DND-41 (cell line): ENCODE data around the gene OR2A7.
"Not testable (repeated sequence)": the region's sequence is repeated elsewhere in the genome, so short reads cannot be mapped to it uniquely, and the experiment has no call there.

Experiments
- ATAC-seq: fragments of 200-7000 bp; cut with Tn5 transposase; 3 replicates; pipeline ENCODE4 v1.9.1; 2021; ENCODE audit warnings: low read depth; ENCODE audit not compliant: insufficient read depth
- DNase-seq: peaks from one replicate; pipeline ENCODE4 v3.0.0-alpha.2; 2020
- H2AFZ ChIP-seq: 2 replicates; pipeline ENCODE4 v1.6.0; 2012; ENCODE audit warnings: low read depth, low read length
- H3K27ac ChIP-seq: 2 replicates; pipeline ENCODE4 v1.5.1; 2012; ENCODE audit warnings: low read length, inconsistent platforms
- H3K27me3 ChIP-seq: fragments of 200-600 bp; sonication (generic); 2 replicates; pipeline ENCODE4 v1.6.0; 2012; ENCODE audit warnings: low read length, mild to moderate bottlenecking, inconsistent platforms; ENCODE audit not compliant: insufficient read depth, poor library complexity
- H3K36me3 ChIP-seq: 2 replicates; pipeline ENCODE4 v1.5.1; 2012; ENCODE audit warnings: low read length, inconsistent platforms; ENCODE audit not compliant: insufficient read depth
- H3K4me1 ChIP-seq: 2 replicates; pipeline ENCODE4 v1.5.1; 2012; ENCODE audit warnings: mild to moderate bottlenecking, low read length; ENCODE audit not compliant: insufficient read depth
- H3K4me2 ChIP-seq: 2 replicates; pipeline ENCODE4 v1.6.0; 2012; ENCODE audit warnings: mild to moderate bottlenecking, moderate library complexity, low read length, inconsistent platforms; ENCODE audit not compliant: insufficient read depth
- H3K4me3 ChIP-seq, 2 experiments: fragments of 200-600 bp in 1 of 2; shearing (Covaris generic) in 1 of 2; 2 replicates each; pipeline ENCODE4 v1.5.1; 2012 to 2016; ENCODE audit warnings: inconsistent platforms in 2 of 2, low read length in 2 of 2, mild to moderate bottlenecking in 2 of 2, low read depth in 1 of 2, moderate library complexity in 1 of 2
- H3K79me2 ChIP-seq: 2 replicates; pipeline ENCODE4 v1.6.0; 2012; ENCODE audit warnings: low read length, inconsistent platforms; ENCODE audit not compliant: insufficient read depth
- H3K9ac ChIP-seq: 2 replicates; pipeline ENCODE4 v1.6.0; 2012; ENCODE audit warnings: low read depth, mild to moderate bottlenecking, inconsistent platforms, low read length, moderate library complexity
- H3K9me3 ChIP-seq: 2 replicates; pipeline ENCODE4 v1.5.1; 2012; ENCODE audit warnings: low read length, moderate library complexity, mild to moderate bottlenecking, inconsistent platforms; ENCODE audit not compliant: insufficient read depth, severe bottlenecking
- H4K20me1 ChIP-seq: 2 replicates; pipeline ENCODE4 v1.6.0; 2012; ENCODE audit warnings: low read length; ENCODE audit not compliant: insufficient read depth

The OR2A7 gene

DNA sequence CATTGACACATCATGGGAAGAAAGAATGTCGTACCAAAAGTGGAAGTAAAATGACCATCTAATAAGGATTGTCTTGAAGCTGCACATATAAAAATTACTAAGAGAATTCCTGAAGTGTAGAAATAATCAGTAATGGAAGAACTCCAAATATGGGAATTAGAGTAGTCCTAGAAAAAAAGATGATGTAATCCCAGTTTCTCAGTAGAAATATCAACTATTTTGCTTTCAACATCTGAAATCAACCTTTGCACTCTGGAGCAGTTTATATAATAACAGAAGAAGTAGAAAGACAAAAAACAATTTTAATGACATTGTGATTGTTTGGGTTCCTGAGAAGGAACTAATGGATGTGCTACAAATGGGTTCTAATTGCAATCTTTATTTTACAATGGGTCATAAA, 31.6 kb downstream of the OR2A7 start:
- not testable (repeated sequence) for H3K4me3 ChIP-seq, H3K9ac ChIP-seq, DNase-seq, H3K27me3 ChIP-seq, H3K79me2 ChIP-seq, H3K27ac ChIP-seq, ATAC-seq, H2AFZ ChIP-seq, H4K20me1 ChIP-seq, H3K9me3 ChIP-seq, H3K36me3 ChIP-seq, H3K4me2 ChIP-seq, H3K4me1 ChIP-seq

DNA sequence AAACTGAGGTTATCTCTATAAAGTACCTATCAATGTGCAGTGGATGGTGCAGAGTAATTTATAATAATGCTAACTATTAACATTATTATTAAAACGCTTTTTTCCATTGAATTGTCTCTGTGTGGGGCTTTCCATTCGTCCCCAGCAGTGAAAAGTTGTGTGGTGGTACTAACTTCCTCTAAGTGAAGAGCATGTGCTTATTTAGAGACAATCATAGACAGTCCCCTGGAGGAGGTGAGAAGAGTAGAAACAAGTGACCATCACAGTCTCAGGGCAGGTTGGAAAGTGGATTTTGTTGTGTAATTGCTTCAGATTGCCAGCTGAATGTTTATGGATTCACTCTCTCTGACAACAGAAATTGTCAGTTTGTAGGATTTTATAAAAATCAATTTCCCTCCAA, 33.6 kb downstream of the OR2A7 start:
- not testable (repeated sequence) for H2AFZ ChIP-seq, H3K4me1 ChIP-seq, H3K4me2 ChIP-seq, H3K4me3 ChIP-seq, ATAC-seq, H3K36me3 ChIP-seq, H3K9ac ChIP-seq, H4K20me1 ChIP-seq, H3K27ac ChIP-seq, H3K9me3 ChIP-seq, H3K79me2 ChIP-seq, H3K27me3 ChIP-seq, DNase-seq

GRCh38 chr7:144228810-144229209, 35.8 kb downstream of the OR2A7 start:
- not testable (repeated sequence) for DNase-seq, H3K36me3 ChIP-seq, ATAC-seq

GRCh38 chr7:144226866-144227265, 37.7 kb downstream of the OR2A7 start:
- H3K36me3 ChIP-seq, H3K27ac ChIP-seq, H3K27me3 ChIP-seq, H3K4me3 ChIP-seq, H3K9ac ChIP-seq, ATAC-seq, DNase-seq, H4K20me1 ChIP-seq, H2AFZ ChIP-seq, H3K4me2 ChIP-seq, H3K79me2 ChIP-seq, H3K9me3 ChIP-seq, H3K4me1 ChIP-seq: not testable (repeated sequence)

More at GRCh38 chr7:144228810-144229209, 35.8 kb downstream of the OR2A7 start:
- not testable (repeated sequence) for H2AFZ ChIP-seq, H3K4me2 ChIP-seq, H3K27me3 ChIP-seq, H3K4me1 ChIP-seq, H3K9me3 ChIP-seq, H3K79me2 ChIP-seq, H3K4me3 ChIP-seq, H3K27ac ChIP-seq, H3K9ac ChIP-seq, H4K20me1 ChIP-seq

DNA sequence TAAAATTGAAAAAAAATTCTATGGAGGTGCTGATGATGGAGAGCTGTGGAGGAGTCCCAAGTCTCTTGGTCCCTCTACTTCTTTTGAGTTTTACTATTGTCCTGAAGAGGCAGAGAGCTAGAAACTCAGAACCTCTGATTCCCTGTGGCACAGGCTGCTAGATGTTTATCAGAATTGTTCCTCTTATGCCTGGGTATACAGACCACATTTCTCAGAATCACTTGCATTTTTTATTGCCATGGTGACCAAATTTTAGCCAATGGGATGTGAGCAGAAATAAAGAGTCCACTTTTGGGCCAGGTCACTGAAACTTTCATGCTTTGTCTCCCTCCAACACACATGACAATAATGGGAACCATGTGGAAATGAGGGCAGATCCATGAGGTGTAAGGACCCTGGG, 40.9 kb downstream of the OR2A7 start:
- not testable (repeated sequence) for H3K9ac ChIP-seq, H2AFZ ChIP-seq, H3K4me2 ChIP-seq, H3K79me2 ChIP-seq, ATAC-seq, H4K20me1 ChIP-seq, DNase-seq, H3K9me3 ChIP-seq, H3K4me3 ChIP-seq, H3K27me3 ChIP-seq, H3K27ac ChIP-seq, H3K36me3 ChIP-seq, H3K4me1 ChIP-seq

DNA sequence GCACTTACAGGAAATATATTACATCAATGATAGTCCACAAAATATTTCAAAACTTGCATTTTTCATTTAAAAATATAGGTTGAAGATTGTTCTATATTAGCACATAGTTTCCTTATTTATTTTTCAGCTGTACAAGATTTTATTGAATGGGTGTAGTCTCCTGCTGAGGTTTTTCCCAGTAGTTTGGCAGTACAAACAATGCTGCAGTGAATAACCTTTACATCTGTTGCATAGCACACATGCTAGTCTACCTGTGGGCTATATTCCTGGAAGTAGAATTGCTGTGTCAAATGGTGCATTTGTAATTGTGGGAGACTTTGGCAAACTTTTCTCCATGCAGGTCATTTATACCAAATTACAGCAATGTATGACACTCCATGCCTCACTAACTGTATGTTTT, 44.1 kb downstream of the OR2A7 start:
- H2AFZ ChIP-seq, H3K27me3 ChIP-seq, H4K20me1 ChIP-seq, H3K9ac ChIP-seq, H3K27ac ChIP-seq, H3K4me2 ChIP-seq, H3K36me3 ChIP-seq, H3K79me2 ChIP-seq, H3K4me3 ChIP-seq, H3K4me1 ChIP-seq, H3K9me3 ChIP-seq, DNase-seq, ATAC-seq: not testable (repeated sequence)

- H3K9me3 ChIP-seq, ATAC-seq, H3K9ac ChIP-seq, H3K27me3 ChIP-seq, H3K4me3 ChIP-seq, H4K20me1 ChIP-seq, H3K36me3 ChIP-seq, H3K4me2 ChIP-seq, H3K4me1 ChIP-seq, H2AFZ ChIP-seq, DNase-seq, H3K79me2 ChIP-seq, H3K27ac ChIP-seq: not testable (repeated sequence)
These were observed 45.4 kb downstream of the OR2A7 start for GRCh38 chr7:144219149-144219548.

GRCh38 chr7:144218581-144218980, 46.0 kb downstream of the OR2A7 start:
- not testable (repeated sequence) for H3K79me2 ChIP-seq, H3K36me3 ChIP-seq, H2AFZ ChIP-seq, DNase-seq, H4K20me1 ChIP-seq, H3K27me3 ChIP-seq, ATAC-seq, H3K9ac ChIP-seq, H3K9me3 ChIP-seq, H3K4me3 ChIP-seq, H3K4me1 ChIP-seq, H3K27ac ChIP-seq, H3K4me2 ChIP-seq

- not testable (repeated sequence) for H3K27me3 ChIP-seq, H3K9ac ChIP-seq, H3K27ac ChIP-seq, H3K9me3 ChIP-seq, H4K20me1 ChIP-seq, H3K79me2 ChIP-seq, H3K4me2 ChIP-seq, H3K36me3 ChIP-seq, H3K4me1 ChIP-seq, DNase-seq, ATAC-seq, H2AFZ ChIP-seq, H3K4me3 ChIP-seq
These were observed 47.4 kb downstream of the OR2A7 start for GRCh38 chr7:144217200-144217599.
